H9 (cell line): ENCODE measurements around the gene TRAF3. TPM values are rescaled to one million over a fixed set of nuclear protein-coding genes. Genes with fewer than 3 reads are reported as not detected.

Experiments used
- DNase-seq: peaks from one replicate; pipeline ENCODE4 v3.0.0-alpha.2; 2017
- H2AFZ ChIP-seq: one replicate; pipeline ENCODE4 v1.6.1; 2013; ENCODE audit warnings: mild to moderate bottlenecking, low read length, control low read depth, moderate library complexity
- H2AK5ac ChIP-seq: 2 replicates; pipeline ENCODE4 v1.6.1; 2013; ENCODE audit warnings: low read length, control low read depth, mixed read lengths; ENCODE audit not compliant: insufficient read length
- H2BK120ac ChIP-seq: one replicate; pipeline ENCODE4 v1.6.1; 2013; ENCODE audit warnings: low read depth, mild to moderate bottlenecking, low read length, control low read depth, inconsistent platforms; ENCODE audit not compliant: poor library complexity, severe bottlenecking
- H2BK12ac ChIP-seq: 2 replicates; pipeline ENCODE4 v1.6.1; 2013; ENCODE audit warnings: low read length, control low read depth, mixed read lengths, low read depth; ENCODE audit not compliant: insufficient read length
- H2BK15ac ChIP-seq: 2 replicates; pipeline ENCODE4 v1.6.1; 2013; ENCODE audit warnings: low read depth, low read length, control low read depth
- H2BK20ac ChIP-seq: one replicate; pipeline ENCODE4 v1.6.1; 2013; ENCODE audit warnings: low read depth, mild to moderate bottlenecking, low read length, control low read depth, inconsistent platforms; ENCODE audit not compliant: poor library complexity, severe bottlenecking
- H2BK5ac ChIP-seq: 2 replicates; pipeline ENCODE4 v1.6.1; 2013; ENCODE audit warnings: low read length, control low read depth, mixed read lengths; ENCODE audit not compliant: insufficient read length
- H3K14ac ChIP-seq: 2 replicates; pipeline ENCODE4 v1.6.1; 2013; ENCODE audit warnings: low read length, control low read depth; ENCODE audit not compliant: insufficient read depth
- H3K18ac ChIP-seq: 2 replicates; pipeline ENCODE4 v1.6.1; 2013; ENCODE audit warnings: low read depth, mild to moderate bottlenecking, mixed read lengths, low read length, control low read depth; ENCODE audit not compliant: insufficient read length
- H3K23ac ChIP-seq: 2 replicates; pipeline ENCODE4 v1.6.1; 2013; ENCODE audit warnings: low read length, control low read depth, mixed read lengths, low read depth; ENCODE audit not compliant: insufficient read length
- H3K23me2 ChIP-seq: 2 replicates; pipeline ENCODE4 v1.6.1; 2013; ENCODE audit warnings: low read depth, mild to moderate bottlenecking, mixed read lengths, low read length, control low read depth; ENCODE audit not compliant: insufficient read length, poor library complexity, severe bottlenecking
- H3K27ac ChIP-seq: 2 replicates; pipeline ENCODE4 v1.5.1; 2013; ENCODE audit warnings: low read length, control low read depth, mixed read lengths, low read depth; ENCODE audit not compliant: insufficient read length
- H3K27me3 ChIP-seq: 2 replicates; pipeline ENCODE4 v1.6.1; 2013; ENCODE audit warnings: low read length, control low read depth, inconsistent platforms; ENCODE audit not compliant: insufficient read depth
- H3K4ac ChIP-seq: 2 replicates; pipeline ENCODE4 v1.6.1; 2013; ENCODE audit warnings: low read depth, mild to moderate bottlenecking, control low read depth, inconsistent platforms, low read length, moderate library complexity
- H3K4me1 ChIP-seq: 2 replicates; pipeline ENCODE4 v1.6.1; 2013; ENCODE audit warnings: low read length, control low read depth, inconsistent platforms; ENCODE audit not compliant: insufficient read depth
- H3K4me2 ChIP-seq: 2 replicates; pipeline ENCODE4 v1.6.1; 2013; ENCODE audit warnings: low read length, control low read depth, mixed read lengths; ENCODE audit not compliant: insufficient read length, insufficient read depth
- H3K56ac ChIP-seq: 2 replicates; pipeline ENCODE4 v1.6.1; 2013; ENCODE audit warnings: low read depth, mild to moderate bottlenecking, mixed read lengths, low read length, control low read depth; ENCODE audit not compliant: insufficient read length
- H3K79me1 ChIP-seq: 2 replicates; pipeline ENCODE4 v1.6.1; 2013; ENCODE audit warnings: low read depth, mild to moderate bottlenecking, moderate library complexity, low read length, control low read depth, inconsistent platforms; ENCODE audit not compliant: insufficient read depth, poor library complexity, severe bottlenecking
- H3K79me2 ChIP-seq: 2 replicates; pipeline ENCODE4 v1.6.1; 2013; ENCODE audit warnings: low read length, control low read depth, inconsistent platforms; ENCODE audit not compliant: insufficient read depth
- H3K9ac ChIP-seq: 2 replicates; pipeline ENCODE4 v1.6.1; 2013; ENCODE audit warnings: low read length, control low read depth, mixed read lengths; ENCODE audit not compliant: insufficient read length; ENCODE audit errors: extremely low read depth
- H3K9me3 ChIP-seq: one replicate; pipeline ENCODE4 v1.6.1; 2013; ENCODE audit warnings: low read depth, low read length, inconsistent platforms; ENCODE audit not compliant: control insufficient read depth
- H3T11ph ChIP-seq: one replicate; pipeline ENCODE4 v1.6.1; 2013; ENCODE audit warnings: mild to moderate bottlenecking, low read length, control low read depth, inconsistent platforms
- H4K20me1 ChIP-seq: one replicate; pipeline ENCODE4 v1.6.1; 2013; ENCODE audit not compliant: control insufficient read depth, insufficient read length, insufficient read depth
- H4K5ac ChIP-seq: 2 replicates; pipeline ENCODE4 v1.6.1; 2013; ENCODE audit warnings: low read depth, mild to moderate bottlenecking, mixed read lengths, low read length, control low read depth; ENCODE audit not compliant: insufficient read length
- H4K8ac ChIP-seq: replicated peaks from 2 replicates; pipeline ENCODE4 v1.6.1; 2013; ENCODE audit warnings: low read length, control low read depth, mixed read lengths, low read depth; ENCODE audit not compliant: insufficient read length
- H4K91ac ChIP-seq: 2 replicates; pipeline ENCODE4 v1.6.1; 2013; ENCODE audit warnings: low read depth, mild to moderate bottlenecking, moderate library complexity, mixed read lengths, low read length, control low read depth; ENCODE audit not compliant: insufficient read length
- H3K27ac Mint-ChIP-seq, 3 experiments: 2 replicates in 2 of 3; 3 replicates in 1 of 3; pipeline ENCODE4 v1.8.0; 2020 to 2021; ENCODE audit warnings: mixed read lengths in 3 of 3, mild to moderate bottlenecking in 1 of 3, moderate library complexity in 1 of 3
- H3K27me3 Mint-ChIP-seq: 2 replicates; pipeline ENCODE4 v1.8.0; 2021; ENCODE audit warnings: low read depth, mild to moderate bottlenecking, moderate library complexity, mixed read lengths
- H3K36me3 Mint-ChIP-seq, 3 experiments: 2 replicates in 2 of 3; 3 replicates in 1 of 3; pipeline ENCODE4 v1.8.0; 2020 to 2021; ENCODE audit warnings: low read depth in 3 of 3, mixed read lengths in 3 of 3; ENCODE audit not compliant: insufficient read depth in 1 of 3
- H3K4me1 Mint-ChIP-seq, 2 experiments: 2 replicates each; pipeline ENCODE4 v1.8.0; 2020; ENCODE audit warnings: mixed read lengths in 2 of 2
- H3K4me3 Mint-ChIP-seq, 2 experiments: 2 replicates in 1 of 2; 3 replicates in 1 of 2; pipeline ENCODE4 v1.8.0; 2020 to 2021; ENCODE audit warnings: mild to moderate bottlenecking in 2 of 2, mixed read lengths in 2 of 2, moderate library complexity in 1 of 2
- H3K9me3 Mint-ChIP-seq, 2 experiments: 2 replicates in 1 of 2; 3 replicates in 1 of 2; pipeline ENCODE4 v1.8.0; 2020; ENCODE audit warnings: mild to moderate bottlenecking in 2 of 2, mixed read lengths in 2 of 2, moderate library complexity in 1 of 2
- CTCF ChIP-seq: fragments of 200-600 bp; sonication (generic); conservative IDR thresholded peaks from 3 replicates; pipeline ENCODE4 v1.8.0; 2021; ENCODE audit warnings: antibody characterized with exemption, mild to moderate bottlenecking
- WGBS: extraction: QIAGEN DNeasy Blood & Tissue Kit; methylation state at CpG from one replicate; pipeline ENCODE4 v1.1.7; 2013; ENCODE audit warnings: missing lambda C conversion rate, low lambda C conversion rate, mixed read lengths; ENCODE audit not compliant: insufficient read length; ENCODE audit errors: extremely low coverage; 5-methylcytosine and 5-hydroxymethylcytosine counted together
- total RNA-seq: library from RNA; stranded (reverse); gene quantifications from 2 replicates; pipeline ENCODE4 v1.2.1, GENCODE V29; 2021

TRAF3 gene
- total RNA-seq, 1 experiment from 2014 or later = 9.6 TPM

- no peak overlapping the region for H3K27ac Mint-ChIP-seq
- Histone ChIP-seq H2BK120ac (no peak overlapping the region), H2BK5ac (no peak overlapping the region), H3K27me3 (no peaks in the 10 kb centered on the region), H4K20me1 (no peaks in the 10 kb centered on the region), H4K8ac (no peak overlapping the region), H2AK5ac (no peak overlapping the region), H3K9ac (no peak overlapping the region), H3K23ac (no peak overlapping the region), H2BK20ac (no peak overlapping the region), H2AFZ (no peak overlapping the region), H3K56ac (no peak overlapping the region), H3K4me1 (peaks cover under 1% of the 10 kb centered on the region; the same call in 1 of the 2 replicates), H3T11ph (no peak overlapping the region), H2BK15ac (no peak overlapping the region), H4K5ac (no peak overlapping the region), H3K79me1 (no peaks in the 10 kb centered on the region), H3K18ac (no peak overlapping the region), H2BK12ac (no peak overlapping the region), H4K91ac (no peak overlapping the region), H3K79me2 (no peaks in the 10 kb centered on the region; the same call in 1 of the 2 replicates), H3K14ac (no peak overlapping the region), H3K4ac (no peak overlapping the region), H3K27ac (no peak overlapping the region), H3K9me3 (no peaks in the 10 kb centered on the region), H3K23me2 (no peaks in the 10 kb centered on the region), H3K4me2 (no peak overlapping the region)
- no CpG with 5 or more reads among the region's 3 CpGs for WGBS
- peaks cover 21 to 29% of the 10 kb centered on the region in 2 experiments for H3K4me1 Mint-ChIP-seq
- DNase-seq = no peak
- H3K36me3 Mint-ChIP-seq = no peaks in the 10 kb centered on the region
- no peak for TF ChIP-seq CTCF
- no peaks in the 10 kb centered on the region for H3K9me3 Mint-ChIP-seq
- H3K4me3 Mint-ChIP-seq = no peak overlapping the region
- no peaks in the 10 kb centered on the region for H3K27me3 Mint-ChIP-seq
These were observed 33.3 kb downstream of the TRAF3 start for GRCh38 chr14:102810523-102810922.
